SHP77 treated with DMSO at 0.1 percent for 48 hours (cell line): ENCODE measurements around the gene SLC44A1.

Source experiments
- DNase-seq: peaks from one replicate; lab custom pipeline; 2025; lab: John Stamatoyannopoulos, UW

SLC44A1 gene

GRCh38 chr9:105302728-105303127 lies 58.3 kb downstream of the SLC44A1 start:
- DNase-seq, result no peak

GRCh38 chr9:105305856-105306255 lies 61.4 kb downstream of the SLC44A1 start:
- no peak for DNase-seq

DNA sequence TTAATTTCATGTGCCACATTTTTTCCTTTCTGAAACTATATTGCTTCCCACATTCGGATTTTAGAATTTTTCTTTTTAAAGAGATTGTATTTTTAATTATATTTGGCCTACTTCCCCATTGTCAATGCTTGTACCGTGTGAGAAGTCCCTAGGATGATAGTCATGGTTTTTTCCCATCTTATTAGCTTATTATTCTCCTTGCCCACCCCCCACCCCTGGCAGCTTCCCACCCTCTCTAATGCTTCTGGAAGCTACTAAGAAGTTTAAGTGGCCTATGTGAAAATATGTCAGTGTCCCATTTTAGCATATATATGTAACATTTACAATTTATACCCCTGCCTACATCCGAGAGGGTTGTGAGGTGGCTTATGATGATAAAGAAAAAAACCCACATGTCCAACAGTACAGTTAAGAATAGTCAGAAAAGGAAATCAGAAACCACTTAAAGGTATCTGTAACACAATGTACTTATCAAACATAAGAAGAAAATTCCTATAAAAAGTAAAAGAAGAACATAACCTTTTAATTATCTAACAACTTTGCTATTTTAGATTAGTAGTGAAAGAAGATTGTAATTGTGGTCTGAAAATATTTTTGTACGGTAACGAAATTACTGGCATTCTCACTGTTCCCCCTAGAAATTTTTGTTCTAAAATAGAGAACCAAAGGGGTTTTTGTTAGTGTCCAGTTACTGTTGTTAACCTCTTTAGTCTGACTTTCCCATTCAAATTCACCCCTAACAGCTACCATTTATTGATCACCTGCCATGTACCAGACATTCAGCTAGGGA lies 62.1 kb downstream of the SLC44A1 start:
- no peak for DNase-seq

DNA sequence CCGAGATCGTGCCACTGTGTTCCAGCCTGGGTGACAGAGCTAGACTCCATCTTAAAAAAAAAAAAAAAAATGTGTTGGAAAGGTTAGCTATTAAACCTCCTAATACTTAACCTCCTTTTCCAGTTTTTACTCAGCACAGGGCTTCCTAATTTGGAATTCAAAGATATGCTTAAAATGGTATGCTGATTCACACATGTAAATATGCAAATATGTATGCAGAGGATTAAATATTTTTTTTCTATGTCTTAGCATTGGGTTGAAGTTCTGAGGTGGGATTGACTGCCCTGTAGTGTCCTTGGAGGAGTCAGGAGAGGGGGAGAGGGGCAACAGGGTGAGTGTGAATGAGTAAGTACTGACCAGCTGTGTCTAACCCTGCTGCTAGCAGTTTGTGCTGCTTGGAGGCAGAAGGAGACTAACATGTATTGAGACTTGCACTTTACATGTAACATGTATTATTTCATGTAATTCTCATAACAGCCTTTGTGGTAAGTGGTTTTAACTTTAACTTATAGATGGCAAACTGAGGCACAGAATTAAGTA lies 63.2 kb downstream of the SLC44A1 start:
- DNase-seq, result no peak

- no peak for DNase-seq
Observed at GRCh38 chr9:105308461-105309341, 64.2 kb downstream of the SLC44A1 start.

- no peak for DNase-seq
Observed at GRCh38 chr9:105309531-105309931, 65.1 kb downstream of the SLC44A1 start.

- DNase-seq, result no peak
Observed at GRCh38 chr9:105311306-105311705, 66.9 kb downstream of the SLC44A1 start.

GRCh38 chr9:105313238-105313637 lies 68.8 kb downstream of the SLC44A1 start:
- no peak for DNase-seq

DNA sequence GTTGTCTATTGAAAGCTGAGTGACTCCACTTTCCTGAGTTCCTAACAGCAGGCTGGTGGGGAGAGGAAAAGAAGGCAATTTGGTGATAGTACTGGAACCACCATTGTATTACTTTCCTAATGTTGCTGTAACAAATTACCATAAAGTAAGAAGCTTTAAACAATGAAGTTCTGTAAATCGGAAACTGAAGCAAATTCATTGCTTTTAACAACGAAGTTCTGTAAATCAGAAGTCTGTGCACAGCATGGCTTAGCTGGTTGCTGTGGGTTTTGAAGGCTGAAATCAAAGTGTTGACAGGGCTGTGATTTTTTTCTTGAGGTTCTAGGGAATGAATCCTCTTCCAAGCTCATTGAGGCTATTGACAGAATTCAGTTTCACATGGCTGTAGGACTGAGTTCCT lies 72.3 kb downstream of the SLC44A1 start:
- DNase-seq, result no peak

DNA sequence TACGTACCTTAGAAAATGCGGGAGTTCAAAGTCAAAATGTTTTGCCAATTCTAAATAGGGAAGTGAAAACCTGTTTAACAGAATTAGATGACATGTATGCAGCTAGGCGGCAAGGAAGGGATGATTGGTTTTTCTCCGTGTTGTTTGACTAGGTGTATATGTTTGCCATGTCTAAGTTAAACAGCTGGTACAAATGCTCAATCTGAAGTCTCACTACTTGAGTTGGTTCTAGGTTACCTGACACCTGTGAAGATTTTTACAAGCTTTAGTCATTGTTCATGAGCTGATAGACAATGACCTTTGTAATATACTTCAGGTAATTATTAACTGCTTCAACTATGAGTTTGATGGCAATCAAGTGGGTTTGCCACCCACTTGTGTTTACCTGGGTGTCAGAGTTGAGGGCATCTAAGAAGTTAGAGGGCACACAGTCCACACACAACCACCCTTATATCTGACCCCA lies 74.3 kb downstream of the SLC44A1 start:
- DNase-seq, result no peak

DNA sequence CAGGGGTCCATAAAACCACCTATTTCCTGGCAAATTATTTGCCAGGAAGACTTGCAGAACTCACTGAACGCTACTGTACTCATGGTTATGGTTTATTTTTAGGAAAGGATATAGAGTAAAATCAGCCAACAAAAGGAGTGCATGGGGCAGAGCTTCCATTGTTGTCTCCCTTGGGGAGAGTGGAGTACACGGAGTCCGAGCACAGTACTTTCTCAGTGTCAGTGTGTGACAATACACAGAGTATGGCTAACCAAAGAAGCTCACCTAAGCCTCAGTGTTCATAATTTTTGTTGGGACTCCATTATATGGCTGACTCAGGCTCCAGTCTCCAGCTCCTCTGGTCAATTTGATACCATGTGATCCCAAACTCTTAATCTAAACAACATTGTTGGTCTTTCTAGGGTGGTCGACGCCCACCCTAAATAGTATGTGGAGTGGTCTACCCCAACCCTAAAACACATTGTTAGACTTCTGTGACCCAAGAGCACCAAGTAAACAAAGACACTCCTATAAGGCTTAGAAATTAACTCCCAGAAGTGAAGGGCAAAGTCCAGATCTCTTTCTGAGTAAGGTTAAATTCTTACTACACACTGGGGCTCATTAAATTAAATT lies 74.9 kb downstream of the SLC44A1 start:
- DNase-seq, result no peak

GRCh38 chr9:105320568-105320967 lies 76.1 kb downstream of the SLC44A1 start:
- no peak for DNase-seq

- DNase-seq, result no peak
Observed at GRCh38 chr9:105328296-105328695, 83.8 kb downstream of the SLC44A1 start.

DNA sequence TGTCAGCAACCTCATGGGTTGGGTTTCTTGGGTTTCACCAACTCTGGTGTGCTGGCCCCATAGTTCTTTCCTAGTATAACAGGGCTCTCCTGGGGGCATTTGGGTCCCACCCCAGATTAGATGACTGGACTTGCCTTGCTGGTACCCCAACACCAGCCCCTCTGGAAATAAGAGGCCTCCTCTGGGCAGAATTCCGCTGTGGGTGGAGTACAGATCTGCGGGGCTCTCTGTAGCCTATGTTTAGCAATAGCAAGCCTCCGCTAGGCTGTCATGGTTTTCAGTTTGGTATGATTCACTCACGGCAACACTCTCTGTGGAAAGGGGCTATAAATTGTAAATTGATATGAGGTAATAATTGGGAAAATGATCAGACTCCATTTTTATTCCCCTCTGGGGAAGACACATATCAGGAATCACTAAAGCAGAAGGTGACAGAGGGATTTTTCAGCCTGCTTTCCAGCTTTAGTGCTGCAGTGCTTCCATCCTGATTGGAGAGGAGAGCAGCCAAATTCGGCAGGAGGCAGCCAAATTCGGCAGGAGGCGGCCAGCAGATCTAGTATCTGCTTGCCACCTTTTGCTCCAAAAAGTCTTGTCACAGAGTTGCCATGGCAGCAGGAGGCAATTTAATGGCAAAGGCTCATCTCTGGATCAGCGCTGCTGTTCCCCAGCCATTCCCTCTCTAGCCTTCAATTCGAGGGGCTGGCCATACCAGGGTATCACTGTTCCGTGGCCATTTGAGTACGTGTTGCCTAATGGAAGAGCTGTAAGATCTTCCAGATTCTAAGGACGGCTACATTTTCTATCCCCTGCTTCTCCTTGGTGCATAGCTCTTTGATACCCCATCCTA lies 84.6 kb downstream of the SLC44A1 start:
- DNase-seq, result no peak

- DNase-seq, result no peak
Observed at GRCh38 chr9:105329719-105330062, 85.2 kb downstream of the SLC44A1 start.

GRCh38 chr9:105330201-105330600 lies 85.8 kb downstream of the SLC44A1 start:
- no peak for DNase-seq

DNA sequence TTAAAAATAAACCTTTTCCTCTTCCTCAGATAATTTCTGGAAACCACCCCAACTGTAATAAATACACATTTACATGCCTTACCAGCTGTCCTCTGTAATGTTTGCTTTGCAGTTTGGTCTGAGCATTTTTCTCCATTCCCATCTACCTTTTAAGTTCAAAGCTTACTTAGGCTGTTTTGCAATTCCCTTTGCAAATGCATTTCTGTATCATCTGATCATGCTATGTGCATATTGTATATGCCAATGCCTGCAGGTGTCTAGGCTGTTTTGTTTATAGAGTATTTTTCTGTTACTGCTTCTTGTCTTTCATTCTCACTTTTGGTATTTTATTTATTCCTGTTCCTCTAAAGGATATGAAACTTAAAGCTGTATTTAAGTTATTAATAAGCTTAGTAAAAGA lies 86.3 kb downstream of the SLC44A1 start:
- DNase-seq, result no peak

DNA sequence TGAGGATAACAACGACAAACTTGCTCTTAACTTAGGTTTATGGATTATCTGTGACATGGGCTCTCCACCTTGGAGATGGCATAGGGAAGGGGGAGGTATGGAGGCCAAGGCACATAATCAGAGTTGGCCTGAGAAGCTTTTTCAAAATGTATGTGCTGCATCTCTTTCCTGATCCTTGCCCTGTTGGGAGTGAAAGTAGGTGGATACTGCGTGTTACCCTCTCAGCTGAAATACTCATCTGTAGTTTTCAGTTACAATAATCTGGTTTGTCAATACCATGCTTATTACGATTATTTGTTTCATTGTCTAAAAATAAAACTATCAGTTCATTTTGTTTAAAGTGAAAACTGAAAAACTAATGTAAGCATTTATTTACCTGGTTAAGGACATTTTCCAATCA lies 86.7 kb downstream of the SLC44A1 start:
- DNase-seq, result no peak

DNA sequence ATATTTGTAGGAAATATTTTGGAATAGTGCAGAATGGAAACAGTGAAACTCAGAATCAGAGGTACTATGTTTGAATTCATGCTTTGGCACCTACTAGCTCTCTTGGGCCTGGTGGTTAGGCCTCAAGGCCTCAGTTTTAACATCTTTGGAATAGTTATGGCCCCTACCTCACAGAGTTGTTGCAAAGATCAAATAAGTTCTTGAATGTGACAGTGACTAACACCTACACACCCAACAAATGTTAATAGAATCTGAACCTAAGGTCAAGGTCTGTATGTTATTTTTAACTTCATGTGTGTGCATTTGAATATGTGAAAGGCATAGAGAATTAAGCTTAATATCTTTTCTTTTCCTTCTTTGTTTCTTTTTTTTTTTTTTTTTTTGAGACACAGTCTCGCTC lies 87.3 kb downstream of the SLC44A1 start:
- no peak for DNase-seq

GRCh38 chr9:105332471-105332870 lies 88.0 kb downstream of the SLC44A1 start:
- DNase-seq, result no peak

GRCh38 chr9:105333076-105333475 lies 88.6 kb downstream of the SLC44A1 start:
- no peak for DNase-seq

DNA sequence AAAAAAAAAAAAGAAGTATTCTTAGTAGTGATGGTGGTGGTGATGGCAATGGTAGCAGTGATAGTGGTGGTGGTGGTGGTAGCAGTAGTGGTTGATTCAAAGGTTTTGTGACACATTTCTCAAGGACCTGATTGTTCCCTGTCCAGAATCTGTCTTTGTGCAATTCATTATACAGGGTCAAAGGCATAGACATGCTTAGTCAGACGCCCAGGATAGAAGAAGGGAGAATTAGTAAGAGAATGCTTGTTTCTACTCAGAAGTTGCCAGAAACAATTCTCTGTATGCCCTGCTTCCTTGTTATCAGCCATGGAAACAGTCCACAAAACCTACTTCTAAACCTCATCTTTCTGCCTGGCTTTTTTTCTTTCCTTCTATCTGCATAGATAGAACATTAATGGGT lies 89.4 kb downstream of the SLC44A1 start:
- DNase-seq, result no peak
